ENCODE measurements around the gene PIP4K2A. TPM values are rescaled to one million over a fixed set of nuclear protein-coding genes. Genes with fewer than 3 reads are reported as not detected.
"Not testable (repeated sequence)": the region's sequence is repeated elsewhere in the genome, so short reads cannot be mapped to it uniquely, and the experiment has no call there.

Gene PIP4K2A
- total and polyA plus RNA-seq, 2 donors, result 23.8 to 60.4 TPM

DNA sequence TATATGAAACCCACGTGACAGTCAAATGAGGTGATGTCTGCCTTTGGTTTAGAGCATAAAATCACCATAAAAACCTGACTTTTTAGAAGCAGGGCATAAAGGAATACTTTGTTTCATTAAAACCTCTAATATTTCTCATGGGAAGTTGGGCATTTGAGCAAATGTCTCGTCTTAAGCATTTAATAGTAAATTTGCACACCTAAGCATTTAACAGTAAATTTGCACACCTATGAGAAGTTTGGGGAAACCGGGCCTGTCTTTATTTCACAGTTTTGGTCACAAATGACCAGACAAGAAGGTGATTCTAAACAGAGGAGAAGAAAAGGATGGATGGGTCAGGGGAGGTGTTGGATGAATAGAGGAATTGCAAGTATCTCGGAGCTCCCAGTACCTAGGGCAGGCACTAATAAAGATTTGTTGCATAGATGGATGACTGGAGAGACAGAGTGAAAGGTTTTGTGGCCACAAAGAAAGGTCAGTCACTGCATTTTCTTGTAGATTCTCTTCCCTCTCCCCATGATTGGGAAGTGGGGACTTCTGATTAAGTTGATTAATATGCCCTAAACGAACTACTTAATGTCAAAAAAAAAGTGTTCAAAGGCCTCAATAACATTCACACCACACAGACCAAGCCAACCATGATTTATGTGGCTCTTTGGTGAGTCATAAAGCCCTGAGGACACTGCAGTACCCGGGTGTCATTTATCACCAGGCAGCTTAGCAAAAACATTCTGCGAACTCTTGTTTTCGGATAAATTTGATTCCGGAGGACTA lies 210.9 kb downstream of the PIP4K2A start:
- DNase-seq (ENCODE audit: low read depth in 6 of 9, low spot score in 9 of 9), result no peak
- no peak overlapping the region for H3K4me3 ChIP-seq (ENCODE audit: low read length in 2 of 2)
- H3K27ac ChIP-seq (ENCODE audit: low read depth in 1 of 2, low read length in 1 of 2), result no peak overlapping the region
- peaks cover 0 to 8% of the 10 kb centered on the region in 2 donors for H3K4me1 ChIP-seq (ENCODE audit: control insufficient read depth in 2 of 2, insufficient read depth in 2 of 2, low read length in 2 of 2)
- no peaks in the 10 kb centered on the region for H3K9me3 ChIP-seq (ENCODE audit: control insufficient read depth in 2 of 2, insufficient read depth in 1 of 2, low read length in 1 of 2)
- no peaks in the 10 kb centered on the region for H3K36me3 ChIP-seq (ENCODE audit: control insufficient read depth in 2 of 2, insufficient read depth in 2 of 2, low read length in 1 of 2)
- 83% methylated on average over 9 of the region's 9 CpGs for WGBS
- no peaks in the 10 kb centered on the region for H3K27me3 ChIP-seq (ENCODE audit: control insufficient read depth in 2 of 2, insufficient read depth in 1 of 2, low read length in 1 of 2)

DNA sequence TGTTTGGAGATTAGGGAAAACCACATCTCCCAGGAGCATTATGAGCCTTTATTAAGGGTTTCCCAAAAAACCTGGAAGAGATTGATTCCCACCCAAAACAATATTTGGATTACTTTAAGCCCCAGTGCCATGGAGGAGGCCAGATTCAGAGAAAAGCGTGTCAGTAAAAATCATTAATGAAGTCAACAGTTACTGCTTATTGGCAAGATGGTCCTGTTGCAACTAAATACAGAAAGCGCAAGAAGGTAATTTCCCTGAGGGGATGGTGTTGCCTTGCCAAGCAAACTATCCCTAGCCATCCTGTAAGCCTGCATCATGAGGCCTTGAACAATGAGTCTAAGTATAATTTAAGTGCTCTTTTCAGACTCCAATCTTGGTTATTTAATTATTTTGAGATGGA lies 212.5 kb downstream of the PIP4K2A start:
- Histone ChIP-seq H3K4me1 (ENCODE audit: control insufficient read depth in 2 of 2, insufficient read depth in 2 of 2, low read length in 2 of 2) (peaks cover 0 to 8% of the 10 kb centered on the region in 2 donors), H3K27ac (ENCODE audit: low read depth in 1 of 2, low read length in 1 of 2) (no peak overlapping the region), H3K36me3 (ENCODE audit: control insufficient read depth in 2 of 2, insufficient read depth in 2 of 2, low read length in 1 of 2) (no peaks in the 10 kb centered on the region), H3K4me3 (ENCODE audit: low read length in 2 of 2) (no peak overlapping the region), H3K9me3 (ENCODE audit: control insufficient read depth in 2 of 2, insufficient read depth in 1 of 2, low read length in 1 of 2) (no peaks in the 10 kb centered on the region), H3K27me3 (ENCODE audit: control insufficient read depth in 2 of 2, insufficient read depth in 1 of 2, low read length in 1 of 2) (no peaks in the 10 kb centered on the region)
- WGBS, result 96% methylated on average over 2 of the region's 2 CpGs
- DNase-seq (ENCODE audit: low read depth in 6 of 9, low spot score in 9 of 9), result no peak

DNA sequence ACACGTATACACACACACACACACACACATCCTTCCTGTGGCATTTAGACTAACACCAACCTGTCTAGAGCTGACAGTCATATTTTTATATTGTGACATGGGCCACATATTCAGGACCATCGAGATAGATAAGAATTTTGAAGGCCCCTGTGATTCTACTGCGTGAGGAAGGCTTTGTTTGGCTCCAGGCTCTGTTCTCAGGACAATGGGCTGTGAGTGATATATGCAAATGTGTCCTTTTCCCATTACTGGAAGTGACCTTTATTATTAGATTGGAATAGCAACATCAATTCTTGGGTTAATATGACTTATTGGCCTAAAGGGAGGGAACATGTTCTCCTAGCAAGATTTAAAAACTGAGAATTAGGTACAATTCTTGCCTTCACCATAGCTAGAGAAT lies 213.0 kb downstream of the PIP4K2A start:
- no peak for DNase-seq (ENCODE audit: low read depth in 6 of 9, low spot score in 9 of 9)
- Histone ChIP-seq H3K4me1 (ENCODE audit: control insufficient read depth in 2 of 2, insufficient read depth in 2 of 2, low read length in 2 of 2) (peaks cover 0 to 6% of the 10 kb centered on the region in 2 donors), H3K27me3 (ENCODE audit: control insufficient read depth in 2 of 2, insufficient read depth in 1 of 2, low read length in 1 of 2) (no peaks in the 10 kb centered on the region), H3K9me3 (ENCODE audit: control insufficient read depth in 2 of 2, insufficient read depth in 1 of 2, low read length in 1 of 2) (no peaks in the 10 kb centered on the region), H3K36me3 (ENCODE audit: control insufficient read depth in 2 of 2, insufficient read depth in 2 of 2, low read length in 1 of 2) (no peaks in the 10 kb centered on the region), H3K4me3 (ENCODE audit: low read length in 2 of 2) (no peak overlapping the region), H3K27ac (ENCODE audit: low read depth in 1 of 2, low read length in 1 of 2) (no peak overlapping the region)
- 54% methylated on average over 3 of the region's 3 CpGs for WGBS

DNA sequence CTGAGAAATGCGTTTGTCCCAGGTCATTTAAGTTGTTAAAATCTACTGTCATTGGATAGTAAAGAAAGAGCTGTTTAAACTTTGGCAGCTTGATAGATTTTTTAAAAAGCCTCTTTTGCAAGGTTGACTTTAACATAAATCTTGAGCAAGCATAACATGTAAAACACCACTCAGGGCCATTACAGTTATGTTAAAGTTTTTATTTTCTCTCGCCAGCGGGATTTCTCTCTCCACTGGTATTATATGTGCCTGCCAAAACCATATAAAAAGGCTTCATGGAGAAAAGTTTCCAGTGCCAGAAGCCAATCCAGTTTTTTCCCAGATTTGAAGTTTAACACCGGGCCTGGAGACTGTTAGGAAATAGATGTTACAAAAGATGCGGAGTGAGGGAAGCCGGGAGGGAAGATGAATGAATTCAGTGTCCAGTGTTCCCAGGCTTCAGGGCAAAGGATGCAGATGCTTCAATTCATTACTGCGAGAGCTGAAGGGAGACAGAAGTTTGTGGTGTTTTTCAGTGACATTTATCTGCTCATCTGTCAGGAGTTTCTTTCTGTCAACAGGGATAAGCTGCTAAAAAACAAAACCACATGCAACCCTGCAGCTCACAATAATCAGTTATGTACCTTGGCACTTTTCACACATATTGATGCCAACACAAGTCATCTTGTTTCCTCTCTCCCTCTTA lies 213.6 kb downstream of the PIP4K2A start:
- Histone ChIP-seq H3K9me3 (ENCODE audit: control insufficient read depth in 2 of 2, insufficient read depth in 1 of 2, low read length in 1 of 2) (no peaks in the 10 kb centered on the region), H3K4me1 (ENCODE audit: control insufficient read depth in 2 of 2, insufficient read depth in 2 of 2, low read length in 2 of 2) (peaks cover 0 to 2% of the 10 kb centered on the region in 2 donors), H3K27ac (ENCODE audit: low read depth in 1 of 2, low read length in 1 of 2) (no peak overlapping the region), H3K27me3 (ENCODE audit: control insufficient read depth in 2 of 2, insufficient read depth in 1 of 2, low read length in 1 of 2) (no peaks in the 10 kb centered on the region), H3K36me3 (ENCODE audit: control insufficient read depth in 2 of 2, insufficient read depth in 2 of 2, low read length in 1 of 2) (no peaks in the 10 kb centered on the region), H3K4me3 (ENCODE audit: low read length in 2 of 2) (no peak overlapping the region)
- no peak for DNase-seq (ENCODE audit: low read depth in 6 of 9, low spot score in 9 of 9)
- WGBS, result 93% methylated on average over 7 of the region's 7 CpGs

DNA sequence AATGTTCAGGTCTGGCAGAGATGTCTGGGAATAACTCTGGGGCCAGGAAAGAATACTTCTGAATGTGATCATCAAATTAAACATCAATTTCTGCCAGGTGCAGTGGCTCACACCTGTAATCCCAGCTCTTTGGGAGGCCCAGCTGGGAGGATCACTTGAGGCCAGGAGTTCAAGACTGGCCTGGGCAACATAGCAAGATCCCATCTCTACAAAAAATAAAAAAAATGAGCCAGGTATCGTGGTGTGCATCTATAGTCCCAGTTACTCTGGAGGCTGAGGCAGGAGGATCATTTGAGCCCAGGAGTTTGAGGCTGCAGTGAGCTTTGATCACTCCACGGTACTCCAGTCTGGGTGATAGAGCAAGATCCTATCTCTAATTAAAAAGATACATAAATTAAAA lies 214.4 kb downstream of the PIP4K2A start:
- not testable (repeated sequence) for DNase-seq (ENCODE audit: low read depth in 6 of 9, low spot score in 9 of 9); H3K4me3 ChIP-seq (ENCODE audit: low read length in 2 of 2); H3K27me3 ChIP-seq (ENCODE audit: control insufficient read depth in 2 of 2, insufficient read depth in 1 of 2, low read length in 1 of 2); H3K9me3 ChIP-seq (ENCODE audit: control insufficient read depth in 2 of 2, insufficient read depth in 1 of 2, low read length in 1 of 2); H3K36me3 ChIP-seq (ENCODE audit: control insufficient read depth in 2 of 2, insufficient read depth in 2 of 2, low read length in 1 of 2); H3K27ac ChIP-seq (ENCODE audit: low read depth in 1 of 2, low read length in 1 of 2); H3K4me1 ChIP-seq (ENCODE audit: control insufficient read depth in 2 of 2, insufficient read depth in 2 of 2, low read length in 2 of 2)
- 95% methylated on average over 2 of the region's 2 CpGs for WGBS

DNA sequence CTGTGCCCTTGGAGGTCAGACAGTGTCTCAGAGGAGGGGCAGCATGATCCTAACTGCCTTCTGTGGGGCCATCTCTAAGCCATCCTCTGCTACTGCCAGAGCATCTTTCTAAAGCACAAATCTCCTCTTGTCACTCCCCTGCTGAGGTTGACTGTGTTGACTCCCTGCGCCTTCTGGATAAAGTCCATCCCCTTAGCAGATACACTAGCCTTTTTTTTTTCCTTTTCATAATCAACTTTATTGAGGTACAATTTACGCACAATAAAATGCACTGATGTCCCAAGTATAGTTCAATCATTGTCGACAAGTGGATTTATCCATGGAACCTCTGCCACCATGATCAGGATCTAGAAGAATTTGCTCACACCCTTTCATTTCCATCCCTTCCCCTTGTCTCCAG lies 219.0 kb downstream of the PIP4K2A start:
- H3K27ac ChIP-seq (ENCODE audit: low read depth in 1 of 2, low read length in 1 of 2), result no peak overlapping the region

DNA sequence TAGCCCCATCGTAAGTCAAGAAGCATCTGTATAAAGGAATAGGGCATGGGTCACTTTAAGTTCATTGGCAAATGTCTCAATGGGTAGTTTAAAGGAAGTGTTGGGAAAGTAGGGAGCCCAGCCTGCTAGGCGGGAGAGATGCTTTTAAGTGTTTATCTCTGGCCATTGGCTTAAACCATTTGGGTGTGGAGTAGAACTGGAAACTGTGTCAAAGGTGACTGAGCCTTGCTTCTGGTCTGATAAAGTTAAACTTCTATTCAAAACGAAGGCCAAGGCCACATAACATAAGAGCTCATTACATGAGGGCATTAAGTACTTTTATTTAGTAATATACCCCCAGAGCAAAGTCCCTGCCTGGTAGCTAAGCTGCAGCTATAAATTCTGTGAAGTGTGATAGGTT lies 220.4 kb downstream of the PIP4K2A start:
- Histone ChIP-seq H3K27ac (ENCODE audit: low read depth in 1 of 2, low read length in 1 of 2) (no peak overlapping the region), H3K4me1 (ENCODE audit: control insufficient read depth in 2 of 2, insufficient read depth in 2 of 2, low read length in 2 of 2) (peaks cover 0 to 10% of the 10 kb centered on the region in 2 donors), H3K4me3 (ENCODE audit: low read length in 2 of 2) (no peak overlapping the region), H3K27me3 (ENCODE audit: control insufficient read depth in 2 of 2, insufficient read depth in 1 of 2, low read length in 1 of 2) (no peaks in the 10 kb centered on the region), H3K9me3 (ENCODE audit: control insufficient read depth in 2 of 2, insufficient read depth in 1 of 2, low read length in 1 of 2) (no peaks in the 10 kb centered on the region), H3K36me3 (ENCODE audit: control insufficient read depth in 2 of 2, insufficient read depth in 2 of 2, low read length in 1 of 2) (no peaks in the 10 kb centered on the region)
- no peak for DNase-seq (ENCODE audit: low read depth in 6 of 9, low spot score in 9 of 9)
- 95% methylated on average over 3 of the region's 3 CpGs for WGBS

More for the DNA sequence above, 219.0 kb downstream of the PIP4K2A start:
- no peaks in the 10 kb centered on the region for H3K9me3 ChIP-seq (ENCODE audit: control insufficient read depth in 2 of 2, insufficient read depth in 1 of 2, low read length in 1 of 2)
- no peaks in the 10 kb centered on the region for H3K36me3 ChIP-seq (ENCODE audit: control insufficient read depth in 2 of 2, insufficient read depth in 2 of 2, low read length in 1 of 2)
- H3K27me3 ChIP-seq (ENCODE audit: control insufficient read depth in 2 of 2, insufficient read depth in 1 of 2, low read length in 1 of 2), result no peaks in the 10 kb centered on the region
- no peak for DNase-seq (ENCODE audit: low read depth in 6 of 9, low spot score in 9 of 9)
- WGBS, result 98% methylated on average over 3 of the region's 3 CpGs
- peaks cover 0 to 10% of the 10 kb centered on the region in 2 donors for H3K4me1 ChIP-seq (ENCODE audit: control insufficient read depth in 2 of 2, insufficient read depth in 2 of 2, low read length in 2 of 2)
- no peak overlapping the region for H3K4me3 ChIP-seq (ENCODE audit: low read length in 2 of 2)

DNA sequence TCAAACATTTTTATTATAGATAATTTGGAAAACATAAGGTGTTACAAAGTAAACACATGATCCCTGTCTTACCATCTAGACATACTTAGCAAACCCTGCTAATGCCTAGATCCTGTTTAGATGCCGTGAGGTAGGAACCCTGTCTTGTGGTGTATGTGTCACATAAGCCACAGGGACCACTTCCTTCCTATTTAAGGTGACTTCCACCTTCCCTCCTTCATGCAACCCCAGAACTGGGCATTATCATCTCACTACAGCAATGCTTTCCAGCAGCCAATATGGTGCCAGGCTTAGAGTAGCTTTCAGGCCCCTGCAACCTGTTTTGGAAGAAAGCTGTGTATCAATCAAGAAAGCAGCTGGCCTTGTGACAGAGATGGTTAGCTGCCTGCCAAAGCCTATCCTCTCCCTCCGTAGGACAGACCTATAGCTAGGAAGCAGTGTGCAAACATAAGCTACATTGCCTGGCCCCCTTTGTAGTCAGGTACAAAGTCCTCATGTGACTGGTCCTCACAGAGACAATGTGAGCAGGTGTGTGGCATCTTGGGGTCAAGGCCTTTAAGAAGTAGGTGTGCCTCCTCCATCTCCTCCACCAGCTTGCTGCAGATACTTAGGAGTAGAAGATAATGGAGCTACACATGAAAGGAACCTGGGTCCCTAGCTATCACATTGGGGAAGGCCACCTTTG lies 222.3 kb downstream of the PIP4K2A start:
- WGBS, result 15% methylated on average over 2 of the region's 2 CpGs
- Histone ChIP-seq H3K4me3 (ENCODE audit: low read length in 2 of 2) (no peak overlapping the region), H3K4me1 (ENCODE audit: control insufficient read depth in 2 of 2, insufficient read depth in 2 of 2, low read length in 2 of 2) (peaks cover 0 to 10% of the 10 kb centered on the region in 2 donors), H3K27me3 (ENCODE audit: control insufficient read depth in 2 of 2, insufficient read depth in 1 of 2, low read length in 1 of 2) (no peaks in the 10 kb centered on the region), H3K9me3 (ENCODE audit: control insufficient read depth in 2 of 2, insufficient read depth in 1 of 2, low read length in 1 of 2) (no peaks in the 10 kb centered on the region), H3K36me3 (ENCODE audit: control insufficient read depth in 2 of 2, insufficient read depth in 2 of 2, low read length in 1 of 2) (no peaks in the 10 kb centered on the region), H3K27ac (ENCODE audit: low read depth in 1 of 2, low read length in 1 of 2) (no peak overlapping the region)
- peak in 2 of 9 donors; percentile 42 to 56 for DNase-seq (ENCODE audit: low read depth in 6 of 9, low spot score in 9 of 9)

DNA sequence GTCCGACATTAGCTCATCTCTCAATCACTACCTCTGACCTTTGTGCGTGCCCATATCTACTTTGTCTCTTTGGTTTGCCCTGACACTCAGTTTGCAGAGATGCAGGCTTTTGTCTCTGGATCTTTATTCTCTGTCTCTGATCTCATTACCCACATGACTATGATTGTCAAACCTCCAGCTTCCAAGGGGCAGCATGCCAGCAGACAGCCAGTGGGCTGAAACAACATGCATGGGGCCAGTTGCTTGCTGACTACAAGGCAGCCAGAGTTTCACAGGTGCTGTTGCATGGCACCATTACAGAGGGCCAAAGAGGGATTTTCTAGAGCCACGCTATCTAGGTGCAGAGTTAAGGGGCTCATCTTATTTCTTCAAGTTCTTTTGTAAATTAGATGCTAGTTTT lies 222.9 kb downstream of the PIP4K2A start:
- Histone ChIP-seq H3K9me3 (ENCODE audit: control insufficient read depth in 2 of 2, insufficient read depth in 1 of 2, low read length in 1 of 2) (no peaks in the 10 kb centered on the region), H3K4me1 (ENCODE audit: control insufficient read depth in 2 of 2, insufficient read depth in 2 of 2, low read length in 2 of 2) (peaks cover 0 to 10% of the 10 kb centered on the region in 2 donors), H3K36me3 (ENCODE audit: control insufficient read depth in 2 of 2, insufficient read depth in 2 of 2, low read length in 1 of 2) (no peaks in the 10 kb centered on the region), H3K27ac (ENCODE audit: low read depth in 1 of 2, low read length in 1 of 2) (no peak overlapping the region), H3K4me3 (ENCODE audit: low read length in 2 of 2) (no peak overlapping the region), H3K27me3 (ENCODE audit: control insufficient read depth in 2 of 2, insufficient read depth in 1 of 2, low read length in 1 of 2) (no peaks in the 10 kb centered on the region)
- DNase-seq (ENCODE audit: low read depth in 6 of 9, low spot score in 9 of 9), result no peak
- WGBS, result 97% methylated on average over 3 of the region's 3 CpGs
